CD14-positive monocyte (primary cell): Measurements from ENCODE around the gene MTRF1. TPM values are rescaled to one million over a fixed set of nuclear protein-coding genes. Genes with fewer than 3 reads are reported as not detected.

ENCODE experiments used
- DNase-seq, 3 donors: peaks; one replicate each; pipeline ENCODE4 v3.0.0-alpha.2; 2011 to 2022
- H2AFZ ChIP-seq: 2 replicates; pipeline ENCODE4 v1.6.0; 2012; ENCODE audit warnings: mild to moderate bottlenecking, low read depth, low read length, inconsistent platforms; ENCODE audit not compliant: insufficient read depth, poor library complexity, severe bottlenecking
- H3K27ac ChIP-seq, 2 donors: 1 replicate in 1 of 2; 2 replicates in 1 of 2; pipeline ENCODE4 v1.5.1; 2012 to 2013; ENCODE audit warnings: low read length in 2 of 2, control low read depth in 1 of 2, inconsistent platforms in 1 of 2, low read depth in 1 of 2, mild to moderate bottlenecking in 1 of 2
- H3K27me3 ChIP-seq, 2 donors: one replicate each; pipeline versions ENCODE4 v1.6.0 to v1.6.1; 2011 to 2013; ENCODE audit warnings: low read length in 2 of 2; ENCODE audit not compliant: control insufficient read depth in 2 of 2, insufficient read depth in 2 of 2
- H3K36me3 ChIP-seq, 2 donors: replicated peaks in 1 of 2; 1 replicate in 1 of 2; 2 replicates in 1 of 2; pipeline versions ENCODE4 v1.5.1 to v1.6.1; 2012 to 2013; ENCODE audit warnings: low read length in 2 of 2, control low read depth in 1 of 2, inconsistent platforms in 1 of 2, mild to moderate bottlenecking in 1 of 2; ENCODE audit not compliant: insufficient read depth in 2 of 2, control insufficient read depth in 1 of 2
- H3K4me1 ChIP-seq, 2 donors: 1 replicate in 1 of 2; 2 replicates in 1 of 2; pipeline versions ENCODE4 v1.5.1 to v1.6.1; 2012 to 2013; ENCODE audit warnings: low read length in 2 of 2, control low read depth in 1 of 2, inconsistent platforms in 1 of 2, mild to moderate bottlenecking in 1 of 2, moderate library complexity in 1 of 2; ENCODE audit not compliant: insufficient read depth in 2 of 2, control insufficient read depth in 1 of 2
- H3K4me2 ChIP-seq: replicated peaks from 2 replicates; pipeline ENCODE3; 2012; ENCODE audit warnings: low read length, moderate library complexity, mild to moderate bottlenecking; ENCODE audit not compliant: poor library complexity, severe bottlenecking; ENCODE audit errors: extremely low read depth
- H3K4me3 ChIP-seq, 3 experiments: fragments of 200-600 bp in 1 of 3; sonication (generic) in 1 of 3; replicated peaks in 1 of 3; 1 replicate in 2 of 3; 2 replicates in 1 of 3; pipeline ENCODE4 v1.5.1; 2011 to 2013; ENCODE audit warnings: low read length in 3 of 3, mild to moderate bottlenecking in 3 of 3, control low read depth in 2 of 3, low read depth in 2 of 3, inconsistent platforms in 1 of 3, moderate library complexity in 1 of 3
- H3K79me2 ChIP-seq: 2 replicates; pipeline ENCODE4 v1.6.0; 2012; ENCODE audit warnings: mild to moderate bottlenecking, control low read depth, inconsistent platforms, low read length, moderate library complexity; ENCODE audit not compliant: insufficient read depth
- H3K9ac ChIP-seq: 2 replicates; pipeline ENCODE4 v1.6.0; 2017; ENCODE audit warnings: low read length, mild to moderate bottlenecking; ENCODE audit not compliant: insufficient read depth, poor library complexity, severe bottlenecking
- H3K9me3 ChIP-seq, 2 donors: replicated peaks in 1 of 2; 1 replicate in 1 of 2; 2 replicates in 1 of 2; pipeline versions ENCODE4 v1.5.1 to v1.6.1; 2012 to 2013; ENCODE audit warnings: low read length in 2 of 2, control low read depth in 1 of 2; ENCODE audit not compliant: control insufficient read depth in 1 of 2, insufficient read depth in 1 of 2
- H4K20me1 ChIP-seq: 2 replicates; pipeline ENCODE4 v1.6.0; 2012; ENCODE audit warnings: mild to moderate bottlenecking, low read length, control low read depth, moderate library complexity; ENCODE audit not compliant: insufficient read depth
- H3K27ac Mint-ChIP-seq, 7 donors: one replicate each; pipeline ENCODE4 v1.8.0; 2020; ENCODE audit warnings: mild to moderate bottlenecking in 7 of 7, mixed read lengths in 7 of 7, moderate library complexity in 6 of 7, inconsistent platforms in 2 of 7
- H3K27me3 Mint-ChIP-seq, 3 donors: one replicate each; pipeline ENCODE4 v1.8.0; 2021 to 2022; ENCODE audit warnings: low read depth in 3 of 3, mild to moderate bottlenecking in 3 of 3, mixed read lengths in 3 of 3, moderate library complexity in 3 of 3, inconsistent platforms in 1 of 3
- H3K36me3 Mint-ChIP-seq, 2 donors: one replicate each; pipeline ENCODE4 v1.8.0; 2020; ENCODE audit warnings: mixed read lengths in 2 of 2, inconsistent platforms in 1 of 2, mild to moderate bottlenecking in 1 of 2
- H3K4me1 Mint-ChIP-seq: one replicate; pipeline ENCODE4 v1.8.0; 2020; ENCODE audit warnings: mild to moderate bottlenecking, mixed read lengths
- H3K4me3 Mint-ChIP-seq, 2 donors: one replicate each; pipeline ENCODE4 v1.8.0; 2020; ENCODE audit warnings: mild to moderate bottlenecking in 2 of 2, mixed read lengths in 2 of 2, moderate library complexity in 1 of 2
- H3K9me3 Mint-ChIP-seq, 7 donors: one replicate each; pipeline ENCODE4 v1.8.0; 2020 to 2022; ENCODE audit warnings: mixed read lengths in 7 of 7, mild to moderate bottlenecking in 6 of 7, moderate library complexity in 6 of 7, inconsistent platforms in 2 of 7
- CTCF ChIP-seq: fragments of 200-600 bp; IDR thresholded peaks from one replicate; pipeline ENCODE4 v1.8.0; 2022; ENCODE audit warnings: antibody characterized with exemption, mild to moderate bottlenecking
- WGBS: methylation state at CpG from one replicate; pipeline ENCODE4 v1.1.5; 2013; ENCODE audit warnings: missing lambda C conversion rate; ENCODE audit not compliant: insufficient coverage; 5-methylcytosine and 5-hydroxymethylcytosine counted together
- intact Hi-C, 2 donors: fragments of 100-400 bp; cut with micrococcal nuclease; formaldehyde crosslinking; loops; one replicate each; pipeline versions ENCODE4 v1.15.0 to v1.15.1; 2023
- polyA plus RNA-seq, 3 donors: library from polyadenylated mRNA; depleted of rRNA in 1 of 3; unstranded in 2 of 3; stranded (reverse) in 1 of 3; fragments of 300-500 nt in 2 of 3; fragments of >200 nt in 1 of 3; fragmentation: Illumina TruSeq in 2 of 3; gene quantifications; 1 replicate in 2 of 3; 2 replicates in 1 of 3; pipeline ENCODE4 v1.2.3, GENCODE V29; 2012 to 2021

The MTRF1 gene
- polyA plus RNA-seq, 3 donors = 4.0 to 17.2 (median 6.0) TPM

- no peak for TF ChIP-seq CTCF
- H3K27ac Mint-ChIP-seq = no peak overlapping the region
- 91% methylated on average over 2 of the region's 3 CpGs for WGBS
- H3K4me3 ChIP-seq = no peak overlapping the region
- H3K9ac ChIP-seq = no peak overlapping the region
- H3K27me3 Mint-ChIP-seq = peaks cover 0 to 3% (median 0%) of the 10 kb centered on the region in 3 donors
- H3K36me3 ChIP-seq = no peaks in the 10 kb centered on the region
- no peaks in the 10 kb centered on the region for H4K20me1 ChIP-seq
- H3K4me1 ChIP-seq = no peaks in the 10 kb centered on the region
- intact Hi-C loops = loop anchor here in 1 of 2 donors (5.0 kb wide), 1 partner anchor 39 kb away; no protein-coding TSS in a partner anchor
- peaks cover 0 to 7% (median 0%) of the 10 kb centered on the region in 7 donors for H3K9me3 Mint-ChIP-seq
- H3K27ac ChIP-seq = no peak overlapping the region
- DNase-seq = no peak
- no peak overlapping the region for H3K4me2 ChIP-seq
- peaks cover 6% of the 10 kb centered on the region for H3K4me1 Mint-ChIP-seq
- no peak overlapping the region for H3K4me3 Mint-ChIP-seq
- H2AFZ ChIP-seq = no peak overlapping the region
- H3K9me3 ChIP-seq = no peaks in the 10 kb centered on the region
- no peaks in the 10 kb centered on the region for H3K79me2 ChIP-seq
- no peaks in the 10 kb centered on the region for H3K27me3 ChIP-seq
- peaks cover 4% of the 10 kb centered on the region in 2 donors for H3K36me3 Mint-ChIP-seq
Observed at GRCh38 chr13:41186481-41186880, 76.9 kb downstream of the MTRF1 start.

DNA sequence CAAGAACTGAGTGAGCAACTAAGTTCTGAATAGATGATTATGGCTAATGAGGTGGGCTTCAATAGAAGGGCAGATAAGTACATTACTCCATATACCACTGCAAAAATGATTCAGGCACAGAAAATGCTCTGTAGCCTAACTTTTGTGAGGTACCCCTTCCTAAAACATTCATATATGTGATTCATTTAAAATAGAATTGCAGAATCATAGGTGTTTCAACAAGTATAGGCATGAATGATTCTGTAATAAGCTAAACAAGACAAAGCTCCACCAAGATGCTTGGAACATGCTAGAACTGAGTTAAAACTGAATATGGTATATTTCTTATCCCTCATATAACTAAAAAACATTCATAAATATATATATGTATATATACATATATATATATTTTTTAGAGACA, 81.1 kb downstream of the MTRF1 start:
- Histone ChIP-seq H3K4me3 (no peak overlapping the region), H3K27ac (no peak overlapping the region), H3K4me2 (no peak overlapping the region), H3K36me3 (no peaks in the 10 kb centered on the region), H3K27me3 (no peaks in the 10 kb centered on the region), H3K4me1 (peaks cover 19 to 23% of the 10 kb centered on the region in 2 donors), H3K9ac (no peak overlapping the region), H3K79me2 (no peaks in the 10 kb centered on the region), H2AFZ (no peak overlapping the region), H3K9me3 (no peaks in the 10 kb centered on the region), H4K20me1 (no peaks in the 10 kb centered on the region)
- Mint-ChIP-seq H3K27me3 (peaks cover 0 to 3% (median 0%) of the 10 kb centered on the region in 3 donors), H3K4me1 (peaks cover 24% of the 10 kb centered on the region), H3K27ac (no peak overlapping the region), H3K36me3 (no peaks in the 10 kb centered on the region), H3K4me3 (no peak overlapping the region), H3K9me3 (peaks cover 0 to 16% (median 3%) of the 10 kb centered on the region in 7 donors)
- no peak for TF ChIP-seq CTCF
- intact Hi-C loops = no loop called here
- no peak for DNase-seq
